ENCODE results near the gene CD55.

Gene CD55

GRCh38 chr1:207364614-207365013, 43.1 kb downstream of the CD55 start:
- no peak for DNase-seq

GRCh38 chr1:207365063-207365462, 43.6 kb downstream of the CD55 start:
- DNase-seq: no peak

- DNase-seq: no peak
Observed at GRCh38 chr1:207366022-207366421, 44.5 kb downstream of the CD55 start.

- no peak for DNase-seq
Observed at GRCh38 chr1:207388721-207389120, 67.2 kb downstream of the CD55 start.

GRCh38 chr1:207389728-207390464, 68.4 kb downstream of the CD55 start:
- no peak for DNase-seq

- no peak for DNase-seq
Observed at GRCh38 chr1:207393610-207394009, 72.1 kb downstream of the CD55 start.

- DNase-seq: no peak
Observed at GRCh38 chr1:207396168-207396746, 74.8 kb downstream of the CD55 start.

- no peak for DNase-seq
Observed at GRCh38 chr1:207397525-207397926, 76.0 kb downstream of the CD55 start.

- no peak for DNase-seq
Observed at GRCh38 chr1:207398986-207399385, 77.5 kb downstream of the CD55 start.

GRCh38 chr1:207401578-207401977, 80.1 kb downstream of the CD55 start:
- DNase-seq: no peak

- no peak for DNase-seq
Observed at GRCh38 chr1:207402744-207403143, 81.3 kb downstream of the CD55 start.

- peak; percentile 61 for DNase-seq
Observed at GRCh38 chr1:207404849-207405525, 83.5 kb downstream of the CD55 start.

- no peak for DNase-seq
Observed at GRCh38 chr1:207405814-207406213, 84.3 kb downstream of the CD55 start.

GRCh38 chr1:207407655-207408260, 86.3 kb downstream of the CD55 start:
- no peak for DNase-seq

Data from NCI-H1417 treated with DMSO at 0.1 percent for 48 hours (cell line).